Gastroesophageal sphincter (tissue), 3 donors: ENCODE data around the gene CLIP4.

Source experiments
- CTCF ChIP-seq, 4 experiments: fragments of 200-600 bp in 2 of 4; fragments of 450-650 bp in 2 of 4; sonication (generic) in 1 of 4; IDR thresholded peaks; one replicate each; pipeline ENCODE4 v1.5.1; 2017 to 2019; ENCODE audit warnings: antibody characterized with exemption in 4 of 4, mild to moderate bottlenecking in 2 of 4, moderate library complexity in 2 of 4
- EP300 ChIP-seq: sonication (generic); formaldehyde crosslinking; IDR thresholded peaks from one replicate; pipeline ENCODE4 v1.6.1; 2017; ENCODE audit warnings: antibody characterized with exemption, mild to moderate bottlenecking
- POLR2A ChIP-seq, 2 donors: fragments of 450-650 bp; IDR thresholded peaks; one replicate each; pipeline ENCODE4 v1.6.1; 2017; ENCODE audit warnings: antibody characterized with exemption in 2 of 2, mild to moderate bottlenecking in 2 of 2, moderate library complexity in 1 of 2

DNA sequence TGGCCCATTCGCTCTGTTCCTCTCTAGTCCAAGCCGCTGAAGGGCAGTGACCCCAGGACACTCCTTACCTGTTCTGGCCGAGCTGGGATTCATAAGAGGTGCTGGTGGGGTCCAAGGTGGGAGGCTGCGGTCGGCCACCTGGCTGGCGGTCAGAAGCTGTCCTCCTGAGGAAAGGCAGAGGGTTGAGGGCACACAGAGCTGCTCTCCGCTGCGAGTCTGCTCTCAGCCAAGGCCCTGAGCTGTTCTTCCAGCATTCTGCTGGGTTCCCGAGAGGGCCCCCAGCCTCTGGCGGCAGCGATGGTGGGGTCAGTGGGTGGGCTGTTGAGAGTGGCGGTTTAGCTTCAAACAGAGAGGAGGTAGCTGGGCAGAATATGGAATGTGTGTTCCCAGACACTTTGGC, 44.7 kb upstream of the CLIP4 start:
- TF ChIP-seq CTCF (IDR thresholded peaks at IDR 0.05) = no peak
- TF ChIP-seq POLR2A (IDR thresholded peaks at IDR 0.05) = no peak
- TF ChIP-seq EP300 = no peak
